Epithelial cell of prostate (primary cell): ENCODE measurements around the gene ROR2.

Experiments
- DNase-seq: peaks from one replicate; pipeline ENCODE4 v3.0.0-alpha.2; 2011; ENCODE audit warnings: low read depth, low spot score
- H3K27ac ChIP-seq: fragments of 450-650 bp; 2 replicates; pipeline ENCODE4 v1.5.1; 2017; ENCODE audit warnings: mild to moderate bottlenecking

The ROR2 gene

DNA sequence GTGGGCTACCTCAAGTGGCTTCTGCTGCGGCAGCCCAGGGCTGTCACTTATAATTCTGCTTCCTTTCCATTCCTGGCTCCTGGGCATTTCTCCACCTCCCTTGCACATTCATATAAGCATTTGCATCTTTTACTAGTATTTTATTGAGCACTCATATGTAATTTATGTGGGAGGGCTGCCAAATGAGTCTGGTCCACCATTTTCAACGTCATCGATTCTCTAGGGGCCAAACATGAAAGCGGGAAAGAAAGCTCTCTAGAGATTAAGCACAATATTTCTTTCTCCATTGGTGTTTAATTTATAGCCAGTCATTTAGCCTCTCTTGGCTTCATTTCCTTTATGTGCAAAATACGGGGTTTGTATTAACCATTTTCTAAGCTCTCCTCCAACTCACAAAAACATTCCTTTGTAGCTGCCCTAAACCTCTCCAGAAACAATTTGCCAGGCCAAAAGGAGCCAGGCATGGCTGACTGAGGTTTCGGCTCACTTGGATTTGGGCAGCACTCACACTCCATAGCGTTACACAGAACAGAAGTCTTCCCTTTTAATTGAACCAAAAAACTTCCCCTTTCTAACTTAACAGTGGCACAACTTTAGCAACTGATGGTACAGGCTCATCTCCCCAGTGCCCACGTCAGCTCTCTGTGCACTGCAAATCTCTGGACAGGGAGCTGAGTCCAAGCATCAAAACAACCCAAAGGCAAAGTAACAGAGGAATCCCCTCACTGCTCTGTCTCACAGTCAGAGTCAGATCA, 183.5 kb downstream of the ROR2 start:
- DNase-seq, result no peak

DNA sequence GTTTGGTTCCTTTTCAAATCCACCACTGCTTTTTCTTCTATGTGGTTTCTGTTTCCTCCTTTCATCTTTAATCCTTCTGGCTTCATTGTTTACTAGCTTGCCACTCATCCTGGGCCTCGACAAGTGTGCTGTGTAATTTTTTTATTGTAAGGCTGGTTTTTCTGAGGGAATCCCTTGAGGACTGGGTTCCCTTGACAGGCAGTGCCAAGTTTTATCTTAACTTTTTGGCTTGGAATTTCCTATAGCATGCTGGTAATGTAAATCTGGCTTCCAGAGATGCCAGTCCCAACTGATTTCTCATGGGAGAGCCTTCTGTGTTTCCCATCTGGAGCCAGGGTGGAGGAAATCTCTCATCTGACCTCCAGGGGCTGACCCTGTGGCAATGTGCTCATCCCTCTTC, 184.7 kb downstream of the ROR2 start:
- DNase-seq, result no peak
- no peak overlapping the region for H3K27ac ChIP-seq

More for the DNA sequence above, 183.5 kb downstream of the ROR2 start:
- no peak overlapping the region for H3K27ac ChIP-seq

DNA sequence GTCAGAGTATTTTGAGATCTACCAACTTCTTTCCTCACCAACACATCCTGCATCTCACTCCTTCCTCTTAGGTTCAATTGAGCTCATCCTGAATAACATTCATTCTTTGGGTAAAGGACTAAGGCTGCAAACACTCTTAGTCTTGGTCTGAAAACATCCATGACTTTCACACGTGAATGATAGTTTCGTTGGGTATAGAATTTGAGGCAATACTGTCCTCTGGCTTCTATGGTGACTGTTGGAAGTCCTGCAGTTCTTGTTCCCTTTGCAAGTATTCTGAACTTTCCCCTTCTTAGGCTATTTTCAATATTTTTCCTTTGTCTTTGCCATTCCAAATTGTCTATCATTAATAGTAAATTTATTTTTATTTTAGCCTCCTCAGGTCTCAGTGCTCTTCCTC, 185.4 kb downstream of the ROR2 start:
- DNase-seq, result no peak
- H3K27ac ChIP-seq, result no peak overlapping the region

DNA sequence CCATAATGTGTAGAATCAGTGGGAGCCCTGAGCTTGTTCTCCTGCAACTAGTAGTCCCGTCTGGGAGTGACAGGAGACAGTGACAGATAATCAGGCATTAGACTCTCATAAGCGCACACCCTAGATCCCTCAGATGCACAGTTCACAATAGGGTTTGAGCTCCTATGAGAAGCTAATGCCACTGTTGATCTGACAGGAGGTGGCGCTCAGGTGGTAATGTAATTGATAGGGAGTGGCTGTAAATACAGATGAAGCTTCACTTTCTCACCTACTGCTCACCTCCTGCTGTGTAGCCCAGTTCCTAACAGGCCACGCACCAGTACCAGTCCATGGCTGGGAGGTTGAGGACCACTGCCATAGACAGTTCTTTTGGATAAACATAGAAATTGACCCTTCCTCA, 188.7 kb downstream of the ROR2 start:
- no peak for DNase-seq
- H3K27ac ChIP-seq, result no peak overlapping the region

DNA sequence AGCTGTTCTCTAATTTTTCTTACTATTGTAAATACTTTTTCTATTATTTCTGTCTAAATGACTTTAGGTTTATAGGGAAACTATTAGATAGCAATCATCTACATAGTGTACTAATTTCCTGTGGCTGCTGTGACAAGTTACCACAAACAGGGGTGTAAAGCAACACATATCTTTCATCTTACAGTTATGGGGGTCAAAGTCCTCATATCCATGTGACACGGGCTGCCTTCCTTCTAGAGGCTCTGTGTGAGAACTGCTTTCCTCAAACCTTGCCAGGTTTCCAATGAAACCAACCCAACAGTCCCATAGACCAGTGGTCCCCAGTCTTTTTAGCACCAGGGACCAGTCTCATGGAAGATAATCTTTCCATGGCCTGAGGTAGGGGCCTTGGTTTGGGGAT, 189.1 kb downstream of the ROR2 start:
- DNase-seq, result no peak
- no peak overlapping the region for H3K27ac ChIP-seq

DNA sequence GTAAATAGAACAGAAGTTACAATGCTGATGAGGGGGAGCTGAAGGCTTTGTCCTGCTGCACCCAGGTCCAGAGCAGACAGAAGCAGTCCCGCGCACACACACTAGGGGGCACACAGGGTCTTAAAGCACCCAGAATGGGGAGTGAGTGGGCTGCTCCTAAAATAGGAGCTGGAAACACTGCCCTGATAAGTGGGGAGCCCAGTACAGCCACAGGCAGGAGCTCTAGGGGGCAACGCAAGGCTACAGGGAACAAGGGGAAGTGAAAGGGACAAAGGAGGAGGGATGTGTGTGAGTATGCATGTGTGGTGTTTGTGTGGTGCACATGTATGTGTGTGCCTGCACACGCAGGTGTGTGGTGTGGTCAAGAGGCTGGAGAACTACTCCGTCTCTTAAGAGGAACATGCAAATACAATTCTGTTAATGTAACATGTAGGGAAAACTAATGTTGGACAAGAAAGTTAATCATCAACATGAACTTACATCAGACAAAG, 191.5 kb downstream of the ROR2 start:
- H3K27ac ChIP-seq, result no peak overlapping the region
- no peak for DNase-seq

DNA sequence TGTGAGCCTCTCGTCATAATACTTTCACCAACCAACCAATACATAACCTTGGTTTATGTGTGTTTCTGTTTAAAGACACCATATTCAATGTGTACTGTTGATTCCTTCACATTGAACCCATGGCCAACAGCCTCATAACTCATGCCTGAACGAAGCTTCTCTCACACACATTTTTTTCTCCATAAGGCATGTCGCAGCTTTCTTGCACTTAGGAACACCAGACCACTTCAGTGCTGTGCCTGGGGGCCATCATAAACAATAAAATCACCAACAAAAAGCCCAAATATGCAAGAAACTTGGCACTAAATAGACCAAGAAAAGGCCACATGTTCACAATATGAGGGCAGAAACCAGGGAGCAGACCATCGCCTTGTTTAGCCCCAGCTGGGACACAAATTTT, 192.2 kb downstream of the ROR2 start:
- no peak for DNase-seq
- H3K27ac ChIP-seq, result no peak overlapping the region

DNA sequence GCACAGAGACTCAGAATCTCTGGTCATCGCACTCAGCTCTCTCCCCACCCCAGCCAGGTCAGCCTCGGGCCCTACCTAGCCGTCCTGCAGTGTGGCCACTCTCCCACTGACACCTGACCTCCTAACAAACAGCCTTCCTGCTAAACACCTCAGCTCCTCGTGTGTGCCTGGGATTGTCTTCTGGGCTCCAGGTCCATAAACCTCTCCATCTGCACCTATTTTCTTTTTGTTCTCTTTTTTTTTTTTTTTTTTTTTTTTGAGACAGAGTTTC, 193.6 kb downstream of the ROR2 start:
- H3K27ac ChIP-seq, result no peak overlapping the region
- DNase-seq, result no peak

DNA sequence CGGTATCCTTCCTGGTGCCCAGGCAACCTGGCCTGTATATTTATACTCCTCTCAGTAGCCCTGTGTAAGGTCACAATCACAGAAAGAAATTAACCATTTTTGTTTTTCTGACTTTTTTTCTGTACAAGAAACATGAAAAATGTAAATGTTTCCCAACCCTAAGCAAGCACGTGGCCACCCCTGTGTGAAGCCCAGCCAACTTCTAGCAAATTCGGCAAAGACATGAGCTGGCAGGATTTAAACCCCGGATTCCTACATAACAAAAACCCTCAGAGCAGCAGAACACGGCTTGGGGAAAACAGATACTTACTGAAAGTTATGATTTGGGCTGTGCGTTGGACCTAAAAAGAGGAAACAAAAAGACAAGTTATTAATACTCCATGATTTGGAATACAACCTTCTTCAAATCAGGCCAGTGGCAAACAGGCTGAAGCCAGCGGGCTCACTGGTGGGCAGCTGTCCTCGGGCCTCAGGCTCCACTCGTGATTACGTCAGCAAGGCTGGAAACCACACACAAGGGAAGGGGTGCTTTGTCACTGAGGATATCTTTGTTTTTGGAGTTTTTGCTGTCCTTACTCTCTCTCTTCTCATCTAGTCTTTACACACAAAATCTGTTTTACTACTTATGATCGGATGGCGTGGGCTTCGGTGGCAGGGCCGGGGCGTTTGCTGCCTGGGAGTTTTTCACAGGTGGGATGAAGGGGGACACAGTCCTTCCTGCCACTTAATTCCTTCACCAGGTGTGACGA, 194.1 kb downstream of the ROR2 start:
- DNase-seq, result no peak

DNA sequence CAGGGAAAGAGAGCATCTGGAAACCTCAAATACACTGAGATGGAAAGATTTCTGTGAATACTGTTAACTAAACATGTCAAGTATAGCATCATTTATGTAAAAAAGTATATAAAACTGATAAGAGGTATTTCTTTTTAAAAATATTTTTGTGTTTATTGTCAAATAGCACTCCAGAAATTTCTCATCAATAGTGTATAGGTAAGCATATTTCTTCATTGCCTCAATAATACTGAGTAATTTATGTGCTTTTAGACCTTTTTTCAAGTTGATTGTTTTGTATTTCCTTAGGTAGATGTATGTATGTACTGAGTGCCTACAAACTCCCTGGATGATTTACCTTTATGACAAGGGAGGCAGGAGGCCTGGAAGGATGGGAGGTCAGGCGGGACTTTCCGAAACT, 196.3 kb downstream of the ROR2 start:
- H3K27ac ChIP-seq, result no peak overlapping the region
- no peak for DNase-seq

More for the DNA sequence above, 194.1 kb downstream of the ROR2 start:
- H3K27ac ChIP-seq, result no peak overlapping the region

DNA sequence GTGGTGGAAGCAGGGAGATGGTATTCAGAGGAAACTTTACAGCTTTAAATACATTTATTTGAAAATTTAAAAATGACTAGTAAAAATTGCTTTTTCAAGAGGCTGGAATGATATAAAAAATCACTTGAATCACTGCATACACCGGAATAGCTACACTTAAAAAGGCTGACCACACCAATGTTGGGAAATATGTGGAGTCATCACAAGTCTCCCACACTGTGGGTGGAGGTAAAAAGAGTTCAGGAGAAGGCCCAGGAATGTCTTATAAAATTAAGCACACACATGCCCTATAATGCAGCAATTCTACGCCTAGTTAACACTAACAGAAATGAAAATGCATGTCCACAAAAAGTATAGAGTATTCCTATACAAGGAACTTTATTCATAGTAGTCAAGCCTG, 198.1 kb downstream of the ROR2 start:
- no peak overlapping the region for H3K27ac ChIP-seq
- no peak for DNase-seq

DNA sequence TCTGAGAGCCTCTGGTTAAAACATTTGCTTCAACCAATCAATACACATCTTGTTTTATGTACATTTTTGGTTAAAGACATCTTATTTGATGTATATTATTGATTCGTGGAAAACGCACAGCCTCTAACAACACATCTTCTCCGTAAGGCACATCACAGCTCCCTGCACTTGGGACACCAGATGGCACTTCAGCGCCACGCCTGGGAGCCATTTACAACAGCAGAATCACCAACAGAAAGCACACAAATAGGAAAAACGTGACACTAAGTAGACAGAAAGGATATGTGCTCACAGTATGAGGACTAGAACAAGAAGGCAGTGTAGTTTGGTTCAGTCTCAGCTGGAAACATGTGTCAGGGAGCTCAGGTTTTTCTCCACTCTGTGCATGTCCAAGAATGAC, 199.7 kb downstream of the ROR2 start:
- no peak for DNase-seq
- no peak overlapping the region for H3K27ac ChIP-seq

DNA sequence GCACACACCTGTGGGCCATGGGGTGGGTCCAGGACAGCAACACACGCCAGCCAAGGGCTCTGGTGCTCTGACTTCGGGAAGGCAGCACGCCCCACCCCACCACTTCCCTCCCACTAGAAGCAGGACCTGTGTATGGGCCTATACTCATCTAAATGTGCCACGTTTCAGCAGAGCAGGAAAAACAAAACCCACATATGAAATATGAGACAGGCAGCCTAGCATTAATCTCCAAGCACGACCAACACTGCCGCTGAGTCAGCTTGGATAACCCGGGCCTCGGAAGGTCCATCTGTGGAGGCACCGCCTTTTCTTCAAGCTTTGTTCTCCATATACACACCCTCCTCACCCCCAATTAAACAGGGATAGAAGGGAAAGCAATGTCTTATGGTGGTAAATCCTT, 203.1 kb downstream of the ROR2 start:
- DNase-seq, result no peak
- H3K27ac ChIP-seq, result no peak overlapping the region

DNA sequence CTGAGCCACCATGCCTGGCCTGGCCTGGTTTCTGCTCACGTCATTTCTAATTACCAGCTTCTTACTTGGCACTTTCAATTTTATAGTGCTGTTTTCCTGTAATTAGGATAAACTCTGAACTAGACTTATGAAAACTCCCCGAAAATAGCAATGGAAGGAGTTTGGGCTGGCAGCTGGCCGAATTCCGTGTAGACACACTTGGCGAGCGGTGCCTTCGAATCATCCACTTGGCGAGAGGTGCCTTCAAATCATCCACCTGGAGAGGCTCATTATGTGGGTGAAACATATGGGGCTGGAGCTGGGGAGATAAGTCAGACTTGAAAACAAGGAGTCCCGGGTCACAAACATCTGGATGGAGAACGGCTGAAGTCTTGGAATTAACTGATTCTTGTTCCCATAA, 203.7 kb downstream of the ROR2 start:
- H3K27ac ChIP-seq, result no peak overlapping the region

DNA sequence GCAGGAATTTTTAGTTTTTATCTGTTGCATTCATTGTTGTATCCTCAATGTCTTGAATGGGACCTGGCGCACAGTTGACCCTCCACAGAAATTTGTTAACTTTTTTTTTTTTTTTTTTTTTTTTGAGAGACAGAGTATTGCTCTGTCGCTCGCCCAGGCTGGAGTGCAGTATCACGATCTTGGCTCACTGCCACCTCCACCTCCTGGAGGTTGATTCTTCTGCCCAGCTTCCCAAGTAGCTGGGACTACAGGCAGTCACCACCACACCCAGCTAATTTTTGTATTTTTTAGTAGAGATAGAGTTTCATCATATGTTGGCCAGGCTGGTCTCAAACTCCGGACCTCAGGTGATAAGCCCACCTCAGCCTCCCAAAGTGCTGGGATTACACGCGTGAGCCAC, 205.9 kb downstream of the ROR2 start:
- no peak overlapping the region for H3K27ac ChIP-seq
- no peak for DNase-seq

More for the DNA sequence above, 203.7 kb downstream of the ROR2 start:
- no peak for DNase-seq

DNA sequence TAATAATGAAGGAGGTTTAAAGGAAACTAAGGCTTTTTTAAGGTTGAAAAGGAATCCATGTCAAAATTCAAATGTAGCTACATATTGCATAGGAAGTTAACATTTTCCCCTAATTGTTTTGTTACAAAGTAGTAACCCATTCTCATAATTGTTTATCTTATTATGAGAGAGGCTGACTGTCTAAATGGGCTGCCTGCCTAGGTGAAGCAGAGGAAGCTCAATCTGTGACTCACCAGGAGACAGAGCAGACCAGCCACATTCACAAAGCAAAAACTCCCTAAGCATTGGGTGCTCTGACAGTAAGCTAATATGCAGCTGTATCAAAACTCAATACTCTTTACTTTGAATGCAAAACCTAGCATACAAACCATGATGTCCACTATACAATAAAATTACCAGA, 208.5 kb downstream of the ROR2 start:
- H3K27ac ChIP-seq, result no peak overlapping the region
- peak; percentile 29 for DNase-seq

DNA sequence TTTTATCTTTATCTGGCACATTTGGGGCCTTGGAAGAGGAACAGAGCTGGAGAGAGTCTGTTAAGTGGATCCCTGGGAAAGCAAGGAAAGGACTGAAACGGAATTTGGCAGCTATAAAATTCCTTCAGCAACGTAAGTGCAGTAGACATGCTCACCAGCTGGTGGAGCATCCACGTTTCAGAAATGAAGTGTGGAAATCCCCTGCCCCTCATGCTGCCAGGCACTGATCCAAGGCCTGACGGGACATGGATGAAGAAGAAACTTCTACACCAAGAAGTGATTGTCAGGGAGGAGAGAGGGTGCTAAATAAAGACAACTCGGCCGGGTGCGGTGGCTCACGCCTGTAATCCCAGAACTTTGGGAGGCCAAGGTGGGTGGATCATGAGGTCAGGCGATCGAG, 209.3 kb downstream of the ROR2 start:
- no peak for DNase-seq
- no peak overlapping the region for H3K27ac ChIP-seq

DNA sequence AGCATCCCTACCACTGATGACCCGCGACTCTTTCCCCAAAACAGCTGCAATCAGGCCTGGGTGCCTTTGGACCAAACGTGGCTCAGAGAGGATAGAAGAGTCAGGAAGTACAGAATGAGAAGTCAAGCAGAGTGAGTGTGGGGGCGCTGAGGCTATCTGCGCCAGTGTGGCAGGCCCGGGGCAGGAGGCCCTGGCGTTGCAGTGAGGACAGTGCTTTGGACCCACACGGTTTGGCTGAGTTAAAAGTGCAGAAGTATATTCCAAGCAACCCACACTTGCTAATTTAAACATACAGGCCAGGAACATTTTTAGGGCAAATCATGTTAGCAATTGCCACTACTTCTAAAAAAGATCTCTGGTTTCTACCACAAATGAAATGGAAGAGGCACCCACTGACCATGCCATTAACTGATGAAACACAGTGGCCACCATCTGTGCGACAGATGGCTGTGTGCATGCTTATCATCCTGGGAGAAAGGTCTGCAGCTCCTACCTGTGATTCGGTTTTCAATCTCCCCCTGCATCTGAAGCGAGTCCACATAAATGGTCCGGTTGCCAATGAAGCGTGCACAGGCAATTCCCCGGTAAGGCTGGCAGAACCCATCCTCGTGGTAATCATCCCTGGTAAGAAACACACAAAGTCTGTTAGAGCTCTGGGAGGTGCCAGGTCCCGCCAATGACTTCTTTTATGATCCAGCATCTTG, 213.0 kb downstream of the ROR2 start:
- H3K27ac ChIP-seq, result no peak overlapping the region
- no peak for DNase-seq

DNA sequence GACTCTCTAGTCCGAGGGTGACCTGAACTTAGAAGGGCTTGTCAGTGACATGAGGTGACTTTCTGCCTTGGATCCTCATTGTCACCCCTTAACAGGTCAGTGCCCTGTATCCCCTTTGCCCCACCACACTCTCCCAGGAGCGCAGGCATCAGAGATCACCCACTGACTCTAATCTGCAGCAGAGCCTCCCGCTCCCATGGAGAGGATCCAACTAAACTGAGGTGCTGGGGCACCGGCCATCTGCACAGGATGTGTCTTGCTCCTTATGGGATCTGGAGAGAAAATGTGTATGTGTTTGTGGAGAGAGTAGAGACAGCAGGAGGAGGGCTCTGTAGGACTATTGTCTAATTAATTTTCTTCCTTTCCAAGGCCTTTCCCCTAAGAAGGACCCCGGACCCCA, 213.7 kb downstream of the ROR2 start:
- no peak overlapping the region for H3K27ac ChIP-seq
- DNase-seq, result no peak

DNA sequence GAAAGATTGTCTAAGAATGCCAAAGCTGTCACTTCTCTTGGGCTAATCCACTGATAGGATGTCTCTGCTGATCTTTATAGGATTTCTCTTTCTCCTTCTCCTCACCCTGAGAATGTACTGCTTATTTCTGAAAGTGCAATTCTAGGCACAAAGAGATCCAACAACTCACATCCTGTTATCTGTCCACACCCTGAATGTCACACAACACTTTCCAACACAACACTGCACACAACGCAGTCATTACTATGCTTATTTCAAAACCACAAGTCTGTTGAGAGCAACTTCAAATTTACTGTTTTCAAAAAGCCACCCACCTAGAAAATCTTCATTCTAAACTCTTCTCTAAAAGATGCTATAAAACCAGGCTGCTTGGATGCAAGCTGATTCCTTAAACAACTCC, 215.0 kb downstream of the ROR2 start:
- no peak for DNase-seq
- no peak overlapping the region for H3K27ac ChIP-seq

DNA sequence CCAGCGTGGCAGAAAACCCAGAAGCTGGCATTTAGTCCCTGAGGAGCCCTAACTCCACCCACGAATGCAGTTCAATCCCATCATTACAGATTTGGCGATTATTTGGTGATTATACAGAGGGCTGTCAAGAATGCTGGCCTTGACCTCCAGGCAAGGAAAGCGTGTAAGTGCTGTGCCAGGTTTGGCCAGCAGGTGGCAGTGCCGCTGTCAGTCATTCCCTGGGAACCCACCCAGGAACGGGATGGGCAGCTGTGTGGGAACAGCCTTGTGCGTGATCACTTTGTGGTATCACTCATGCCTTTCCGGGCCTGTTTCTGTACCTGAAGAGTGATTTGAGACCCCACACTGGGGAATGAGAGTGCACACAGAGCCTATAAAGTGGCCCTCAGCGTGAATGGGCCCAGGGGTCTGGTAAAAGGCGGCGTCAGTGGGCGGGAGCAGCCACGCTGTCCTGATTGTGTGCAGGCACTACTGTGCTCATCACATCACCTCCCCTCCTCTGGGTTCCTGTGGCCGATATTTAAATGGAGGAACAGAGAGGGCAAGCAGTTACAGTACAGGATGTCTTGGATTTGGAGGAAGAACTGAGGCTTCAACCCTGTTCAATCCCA, 215.6 kb downstream of the ROR2 start:
- no peak for DNase-seq
- no peak overlapping the region for H3K27ac ChIP-seq
